NCI-H128 (cell line): ENCODE data around the gene CMIP.
"Not testable (repeated sequence)": the region's sequence is repeated elsewhere in the genome, so short reads cannot be mapped to it uniquely, and the experiment has no call there.

Experiments
- DNase-seq: peaks from one replicate; lab custom pipeline; 2025; ENCODE audit not compliant: unreplicated experiment; lab: John Stamatoyannopoulos, UW

The CMIP gene

GRCh38 chr16:81676883-81677737, 232.5 kb downstream of the CMIP start:
- no peak for DNase-seq

GRCh38 chr16:81678326-81679095, 233.9 kb downstream of the CMIP start:
- no peak for DNase-seq

- DNase-seq: no peak
These were observed 235.3 kb downstream of the CMIP start for GRCh38 chr16:81679721-81680430.

GRCh38 chr16:81680444-81681275, 236.1 kb downstream of the CMIP start:
- no peak for DNase-seq

- DNase-seq: no peak
These were observed 236.7 kb downstream of the CMIP start for GRCh38 chr16:81681311-81681710.

- DNase-seq: no peak
These were observed 239.7 kb downstream of the CMIP start for GRCh38 chr16:81684242-81684837.

- DNase-seq: no peak
These were observed 240.3 kb downstream of the CMIP start for GRCh38 chr16:81684901-81685300.

GRCh38 chr16:81686391-81687130, 242.0 kb downstream of the CMIP start:
- no peak for DNase-seq

GRCh38 chr16:81687131-81687456, 242.5 kb downstream of the CMIP start:
- DNase-seq: no peak

- no peak for DNase-seq
These were observed 243.6 kb downstream of the CMIP start for GRCh38 chr16:81688182-81688581.

GRCh38 chr16:81688839-81689238, 244.2 kb downstream of the CMIP start:
- not testable (repeated sequence) for DNase-seq

GRCh38 chr16:81692021-81692420, 247.4 kb downstream of the CMIP start:
- DNase-seq: no peak

- no peak for DNase-seq
These were observed 248.0 kb downstream of the CMIP start for GRCh38 chr16:81692571-81692970.

- no peak for DNase-seq
These were observed 248.6 kb downstream of the CMIP start for GRCh38 chr16:81693041-81693743.

- no peak for DNase-seq
These were observed 249.2 kb downstream of the CMIP start for GRCh38 chr16:81693744-81694303.

- no peak for DNase-seq
These were observed 250.1 kb downstream of the CMIP start for GRCh38 chr16:81694494-81695280.

GRCh38 chr16:81695321-81696165, 250.9 kb downstream of the CMIP start:
- no peak for DNase-seq
